ENCODE results near the gene FLNB. TPM values are rescaled to one million over a fixed set of nuclear protein-coding genes. Genes with fewer than 3 reads are reported as not detected.

Gene FLNB
- total and polyA plus RNA-seq, 10 of the 15 experiments (the other 5 are each of a cell fraction or from before 2014, with no cell fraction given), result 13.6 to 51.8 (median 26.4) TPM

GRCh38 chr3:58074116-58074715 is 66.0 kb downstream of the FLNB start (continued):
- TF ChIP-seq MEF2A (IDR thresholded peaks at IDR 0.05; ENCODE audit: insufficient read depth, low read depth, low read length) (peak; percentile 48; the same call in 1 of the 2 replicates), MLLT1 (IDR thresholded peaks at IDR 0.05) (no peak)

- intact Hi-C loops (cut with micrococcal nuclease; ENCODE audit: unreplicated experiment), result loop anchor here (5.0 kb wide), 1 partner anchor 63 kb away; no protein-coding TSS in a partner anchor
- WGBS (ENCODE audit: insufficient coverage, insufficient replicate concordance, low lambda C conversion rate, missing lambda C conversion rate), result 17% methylated on average over 2 of the region's 2 CpGs
- DNase-seq (ENCODE audit: low read depth, low spot score), result no peak
These were observed 66.8 kb downstream of the FLNB start for GRCh38 chr3:58074997-58075396.

More at GRCh38 chr3:58074997-58075396, 66.8 kb downstream of the FLNB start:
- FAIRE-seq (no peak), ATAC-seq (peak; percentile 52)
- Histone ChIP-seq H3K36me3 (ENCODE audit: control insufficient read depth in 2 of 2, insufficient read depth in 2 of 2, low read length in 1 of 2) (peaks cover 5% of the 10 kb centered on the region in 2 experiments; a peak in 3 of 4 replicates), H4K20me1 (ENCODE audit: control insufficient read depth, insufficient read depth) (no peaks in the 10 kb centered on the region), H3K9me3 (replicated peaks; ENCODE audit: control insufficient read depth, insufficient read depth, low read length) (no peaks in the 10 kb centered on the region), H2AFZ (ENCODE audit: control insufficient read depth, low read depth, low read length) (no peak overlapping the region), H3K4me3 (no peak overlapping the region), H3K27me3 (replicated peaks in 1 of 2; ENCODE audit: control insufficient read depth in 2 of 2, insufficient read depth in 2 of 2, low read length in 1 of 2) (no peaks in the 10 kb centered on the region), H3K4me1 (ENCODE audit: control insufficient read depth, insufficient read depth, low read length) (peaks cover 22% of the 10 kb centered on the region), H3K79me2 (ENCODE audit: control insufficient read depth, insufficient read depth, low read length) (no peaks in the 10 kb centered on the region), H3K9ac (ENCODE audit: control insufficient read depth, insufficient read depth, low read length) (no peak overlapping the region), H3K27ac (ENCODE audit: control insufficient read depth, insufficient read depth) (no peak overlapping the region), H3K4me2 (ENCODE audit: control insufficient read depth, insufficient read depth) (no peak overlapping the region)
- BruUV-seq (replicated peaks), result no TSS peak
- SMC1A ChIA-PET (ENCODE audit: uncharacterized antibody, unreplicated experiment), result interaction anchor here (0.7 to 3.8 kb wide), 15 partner anchors 11 to 678 kb away, joined by 3 to 33 read pairs (median 4); no protein-coding TSS in a partner anchor
- POLR2A ChIA-PET, result interaction anchor here (0.6 to 2.1 kb wide), 7 partner anchors 43 to 313 kb away, joined by 3 to 5 read pairs (median 4); partner anchors contain the start of gene FLNB
- peak; percentile 77 to 84 for TF ChIP-seq BHLHE40 (IDR thresholded peaks at IDR 0.05; ENCODE audit: borderline replicate concordance in 1 of 2, low read depth in 2 of 2, low read length in 1 of 2)
- peak; percentile 83 for TF ChIP-seq TCF7 (IDR thresholded peaks at IDR 0.05; ENCODE audit: borderline replicate concordance)
- 0 out of 2 replicates have a peak, but pooled peaks have one; percentile 20 for TF ChIP-seq TCF12 (IDR thresholded peaks at IDR 0.05; ENCODE audit: low read depth, low read length)
- peak; percentile 87 for TF ChIP-seq PKNOX1 (IDR thresholded peaks at IDR 0.05)
- peak; percentile 83 for TF ChIP-seq RUNX3 (IDR thresholded peaks at IDR 0.05; ENCODE audit: low read length)
- TF ChIP-seq BCL11A (IDR thresholded peaks at IDR 0.05; ENCODE audit: low read depth, low read length), result 0 out of 2 replicates have a peak, but pooled peaks have one; percentile 14
- TF ChIP-seq SUZ12 (IDR thresholded peaks at IDR 0.05; ENCODE audit: unreplicated experiment), result no peak
- no peak for TF ChIP-seq ZBED1 (IDR thresholded peaks at IDR 0.05; ENCODE audit: borderline replicate concordance)
- CTCF ChIA-PET, result interaction anchor here (0.8 to 3.2 kb wide), 7 partner anchors 10 to 91 kb away, joined by 3 to 10 read pairs (median 4); no protein-coding TSS in a partner anchor
- in situ Hi-C loops (cut with MboI), result no loop called here
- RAD21 ChIA-PET (ENCODE audit: unreplicated experiment), result interaction anchor here (0.9 to 4.8 kb wide), 12 partner anchors 11 to 98 kb away, joined by 3 to 35 read pairs (median 6); partner anchors contain the start of gene FLNB

Measured in GM12878 (cell line).